GM11168 (cell line): Measurements from ENCODE around the gene MAGI2.
"Not testable (repeated sequence)": the region's sequence is repeated elsewhere in the genome, so short reads cannot be mapped to it uniquely, and the experiment has no call there.

Experiments
- in situ Hi-C: fragments of 300-500 bp; cut with MboI; formaldehyde crosslinking; loops from one replicate; pipeline ENCODE4 v1.12.0; 2022; ENCODE audit warnings: low sequenced_read_pairs; ENCODE audit not compliant: unreplicated experiment

The MAGI2 gene

DNA sequence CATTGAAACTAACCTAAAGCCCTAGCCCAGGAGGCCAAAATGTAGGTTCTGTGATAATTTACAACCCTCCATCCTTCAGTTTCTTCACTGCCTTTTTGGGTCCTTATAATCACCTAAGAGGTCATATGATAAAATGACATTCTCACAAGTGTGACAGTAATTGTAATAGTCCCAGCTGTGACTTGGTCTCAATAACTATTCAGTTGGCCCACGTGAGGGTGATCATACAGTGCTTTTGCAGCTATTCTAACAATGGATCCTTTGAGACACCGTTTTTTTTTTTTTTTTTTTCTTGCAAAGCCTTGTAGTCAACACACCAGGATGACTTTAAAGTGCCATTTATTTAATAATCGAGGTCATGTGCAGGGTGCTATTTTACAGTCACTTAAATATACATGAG, 894.9 kb downstream of the MAGI2 start:
- in situ Hi-C loops: no loop called here

DNA sequence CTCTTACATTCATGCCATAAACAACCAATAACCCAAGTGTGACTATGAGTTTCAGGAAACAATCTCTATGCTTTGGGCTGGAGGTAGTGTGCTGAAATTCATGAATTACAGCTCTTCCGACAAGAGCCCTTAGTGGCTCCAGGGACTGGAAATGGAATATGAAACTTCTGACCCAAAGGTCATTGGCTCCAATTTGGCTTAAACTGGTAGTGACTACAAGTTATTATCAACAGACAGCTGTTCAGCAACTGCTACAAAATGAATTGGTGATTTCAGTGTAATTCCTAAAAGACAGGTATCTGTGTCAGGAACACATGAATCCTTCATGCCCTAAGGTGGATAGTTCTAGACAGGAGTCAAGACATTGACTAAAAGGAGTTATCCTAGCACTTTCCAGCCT, 909.5 kb downstream of the MAGI2 start:
- in situ Hi-C loops: no loop called here

DNA sequence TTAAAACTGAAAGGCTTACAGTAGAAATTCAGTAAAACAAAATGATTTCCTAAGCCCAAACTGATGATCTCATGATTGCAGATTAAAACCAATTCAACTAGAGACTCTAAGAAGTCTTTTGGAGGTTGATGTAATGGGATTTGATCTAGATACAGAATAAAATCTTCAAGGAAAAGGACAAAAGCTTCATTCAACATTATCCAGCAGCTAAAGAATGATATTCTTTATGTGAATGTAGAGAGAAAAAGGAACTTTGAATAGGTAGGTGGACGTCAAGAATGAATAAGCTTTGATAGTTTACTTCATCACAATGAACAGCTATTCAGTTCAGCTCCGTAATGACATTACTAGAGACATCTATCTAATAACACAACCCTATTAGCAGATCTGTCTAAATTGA, 910.5 kb downstream of the MAGI2 start:
- in situ Hi-C loops: no loop called here

DNA sequence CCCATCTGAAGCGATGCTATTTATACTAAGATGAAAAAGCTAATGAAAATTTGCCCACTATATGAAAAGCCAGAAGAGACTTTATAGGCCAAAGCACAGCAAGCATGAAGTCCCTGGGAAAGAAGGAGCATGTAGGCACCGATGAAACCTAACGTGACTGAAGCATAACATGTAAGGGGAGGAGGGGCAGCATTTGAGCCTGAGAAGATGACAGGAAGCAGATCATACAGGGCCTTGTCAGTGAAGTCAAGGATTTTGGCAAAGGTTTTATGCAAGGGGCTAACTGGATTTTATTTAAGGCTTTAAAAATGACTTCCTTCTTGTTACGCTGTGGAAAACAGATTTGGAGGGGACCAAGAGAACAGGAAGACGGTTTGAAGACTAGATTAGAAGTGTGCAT, 910.9 kb downstream of the MAGI2 start:
- in situ Hi-C loops: no loop called here

DNA sequence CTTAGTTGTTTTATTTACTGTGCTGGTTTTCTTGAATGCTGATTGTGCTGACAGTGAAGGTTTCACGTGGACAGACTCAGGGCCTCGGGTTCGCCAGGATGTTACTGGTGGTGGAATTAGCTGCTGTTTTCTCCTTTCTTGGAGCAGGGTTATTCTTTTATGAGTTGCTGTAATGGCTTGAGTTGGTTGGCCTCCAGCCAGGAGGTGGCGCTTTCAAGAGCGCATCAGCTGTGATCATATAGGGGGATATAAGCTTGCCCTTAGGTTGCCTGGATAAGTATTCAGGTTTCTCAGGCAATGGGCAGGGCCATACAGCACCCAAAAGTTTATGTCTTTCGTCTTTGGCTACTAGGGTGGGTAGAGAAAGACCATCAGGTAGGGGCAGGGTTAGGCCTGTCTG, 913.6 kb downstream of the MAGI2 start:
- in situ Hi-C loops: no loop called here

DNA sequence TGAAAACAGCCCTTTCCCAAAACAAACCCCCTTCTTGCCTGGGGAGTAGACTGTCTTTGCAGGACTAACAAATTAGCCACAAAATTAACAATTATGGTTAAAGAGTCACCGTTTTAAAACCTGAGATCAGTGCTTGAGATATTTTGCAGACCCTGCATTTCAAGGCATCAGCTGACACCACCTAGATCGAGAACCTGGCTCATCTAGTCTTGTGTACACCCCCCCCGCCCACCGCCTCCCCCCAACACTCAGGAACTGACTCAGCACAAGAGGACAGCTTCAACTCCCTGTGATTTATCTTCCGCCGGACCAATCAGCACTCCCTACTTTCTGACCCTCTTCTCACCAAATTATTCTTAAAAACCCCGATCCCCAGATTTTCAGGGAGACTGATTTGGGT, 917.8 kb downstream of the MAGI2 start:
- in situ Hi-C loops: no loop called here

DNA sequence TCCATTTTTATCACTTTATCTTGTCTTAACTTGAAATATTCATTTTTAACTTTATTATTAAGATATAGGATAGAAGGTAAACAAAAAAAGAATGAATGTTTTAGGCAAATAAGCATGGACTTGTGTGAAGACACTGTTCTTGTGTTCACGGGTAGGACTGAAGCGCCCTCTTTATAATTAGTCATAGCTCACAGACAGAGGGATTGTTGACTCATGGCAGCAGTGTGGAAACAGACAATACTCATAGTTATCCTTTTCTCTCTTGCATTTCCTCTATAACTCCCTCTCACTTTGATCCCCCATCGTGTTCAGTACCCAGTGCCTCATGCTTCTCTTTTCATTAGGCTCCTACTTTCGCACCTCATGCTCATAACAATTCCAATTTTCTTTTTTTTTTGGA, 923.1 kb downstream of the MAGI2 start:
- in situ Hi-C loops: no loop called here

DNA sequence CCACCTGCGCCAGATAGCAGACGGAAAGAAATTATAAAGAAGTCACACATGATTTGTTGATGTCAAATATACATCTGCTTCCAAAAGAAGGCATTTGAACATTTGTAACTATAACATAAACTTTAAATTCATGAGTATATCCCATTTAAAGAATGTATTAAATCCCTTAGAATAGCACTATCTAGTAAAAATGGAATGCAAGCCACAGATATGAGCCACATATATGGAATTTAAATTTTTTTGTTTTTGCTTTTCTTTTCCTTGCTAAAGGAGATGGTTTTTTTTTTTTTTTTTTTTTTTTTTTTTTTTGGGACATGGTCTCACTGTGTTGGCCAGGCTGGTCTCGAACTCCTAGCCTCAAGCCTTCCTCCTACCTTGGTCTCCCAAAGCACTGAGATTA, 924.1 kb downstream of the MAGI2 start:
- in situ Hi-C loops: no loop called here

DNA sequence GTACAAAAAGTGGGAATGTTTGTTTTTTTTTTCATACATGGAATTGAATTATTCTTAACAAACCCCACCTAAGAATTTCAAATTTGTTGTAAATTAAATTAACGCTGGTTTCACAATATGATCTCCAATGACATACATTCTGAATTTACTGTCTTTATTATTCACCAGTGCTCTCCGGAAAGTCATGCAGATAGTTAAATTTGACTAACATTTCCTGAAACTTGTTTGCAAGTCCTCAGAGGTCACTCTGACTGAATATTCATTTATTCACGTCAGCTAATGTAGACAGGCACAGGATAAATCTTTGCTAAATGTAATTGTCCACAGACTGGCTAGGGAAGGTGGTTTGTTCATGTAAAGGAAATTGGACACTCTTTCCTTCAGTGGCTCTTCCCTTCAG, 924.5 kb downstream of the MAGI2 start:
- in situ Hi-C loops: no loop called here

DNA sequence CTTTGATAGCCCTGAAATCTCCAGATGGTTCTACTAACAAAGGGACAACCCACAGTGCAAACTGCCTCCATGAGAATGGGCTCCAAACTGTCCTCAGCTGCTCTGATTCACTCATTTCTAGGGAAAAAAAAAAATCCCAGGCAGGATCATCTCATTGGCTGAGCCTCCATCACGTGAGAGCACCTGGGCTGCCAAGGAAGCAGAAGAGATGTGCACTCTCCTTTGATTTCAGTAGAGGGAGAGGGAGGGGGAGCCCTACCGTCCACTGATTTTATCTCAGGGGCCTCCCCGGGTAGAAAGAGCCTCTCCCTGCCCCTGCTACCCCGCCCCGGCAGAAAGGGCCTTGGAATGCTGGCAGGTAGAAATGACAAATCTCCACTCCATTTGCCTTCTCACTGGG, 929.5 kb downstream of the MAGI2 start:
- in situ Hi-C loops: no loop called here

DNA sequence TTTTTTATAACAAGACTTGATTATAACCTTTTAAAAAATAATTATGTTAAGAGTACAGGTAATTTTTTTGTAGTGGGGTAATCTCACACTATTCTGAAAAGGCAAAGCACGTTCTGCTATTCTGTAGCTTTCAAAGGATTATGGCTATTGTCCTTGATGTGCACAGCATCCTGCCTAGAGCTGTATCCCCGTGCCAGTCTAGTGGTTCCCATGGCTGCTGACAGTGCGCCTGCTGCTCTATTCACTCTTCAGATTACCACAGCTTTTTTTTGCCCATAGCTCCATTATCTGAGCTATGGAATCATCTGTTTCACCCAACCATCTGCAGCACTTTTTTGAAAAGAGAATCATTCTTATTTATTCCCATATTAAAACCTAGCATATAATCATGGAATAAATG, 931.5 kb downstream of the MAGI2 start:
- in situ Hi-C loops: no loop called here

DNA sequence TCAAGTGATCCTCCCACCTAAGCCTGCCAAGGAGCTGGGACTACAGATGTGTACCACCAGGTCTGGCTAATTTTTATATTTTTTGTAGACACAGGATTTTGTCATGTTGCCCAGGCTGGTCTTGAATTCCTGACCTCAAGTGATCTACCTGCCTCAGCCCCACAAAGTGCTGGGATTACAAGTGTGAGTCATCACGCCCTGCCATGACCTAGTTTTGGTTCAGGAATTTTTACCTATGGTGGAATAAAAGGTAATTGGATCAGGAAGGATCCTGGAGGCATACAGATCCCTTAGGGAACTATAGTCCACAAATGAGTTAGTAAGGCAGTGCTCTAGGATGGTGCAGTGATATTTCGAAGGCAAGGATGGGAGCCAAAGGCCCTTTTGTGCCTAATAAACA, 937.0 kb downstream of the MAGI2 start:
- in situ Hi-C loops: no loop called here

DNA sequence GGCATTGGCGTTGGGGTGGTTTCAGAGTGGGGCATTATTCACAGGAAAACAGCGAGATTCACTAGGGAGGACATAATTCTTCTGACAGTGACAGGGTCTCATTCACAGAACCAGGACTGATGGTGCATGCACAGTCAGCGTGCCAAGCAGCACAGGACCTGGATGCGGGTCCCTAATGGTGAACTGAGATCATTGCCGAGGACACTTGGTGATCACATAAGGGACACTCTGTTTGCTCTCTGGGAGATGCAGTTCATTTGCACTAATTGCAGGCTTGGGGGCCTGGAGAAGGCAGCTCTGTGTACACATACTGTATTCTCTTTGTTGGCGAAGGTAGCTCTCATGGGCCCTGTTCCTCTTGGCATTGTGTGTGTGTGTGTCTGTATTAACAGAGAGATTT, 938.8 kb downstream of the MAGI2 start:
- in situ Hi-C loops: no loop called here

DNA sequence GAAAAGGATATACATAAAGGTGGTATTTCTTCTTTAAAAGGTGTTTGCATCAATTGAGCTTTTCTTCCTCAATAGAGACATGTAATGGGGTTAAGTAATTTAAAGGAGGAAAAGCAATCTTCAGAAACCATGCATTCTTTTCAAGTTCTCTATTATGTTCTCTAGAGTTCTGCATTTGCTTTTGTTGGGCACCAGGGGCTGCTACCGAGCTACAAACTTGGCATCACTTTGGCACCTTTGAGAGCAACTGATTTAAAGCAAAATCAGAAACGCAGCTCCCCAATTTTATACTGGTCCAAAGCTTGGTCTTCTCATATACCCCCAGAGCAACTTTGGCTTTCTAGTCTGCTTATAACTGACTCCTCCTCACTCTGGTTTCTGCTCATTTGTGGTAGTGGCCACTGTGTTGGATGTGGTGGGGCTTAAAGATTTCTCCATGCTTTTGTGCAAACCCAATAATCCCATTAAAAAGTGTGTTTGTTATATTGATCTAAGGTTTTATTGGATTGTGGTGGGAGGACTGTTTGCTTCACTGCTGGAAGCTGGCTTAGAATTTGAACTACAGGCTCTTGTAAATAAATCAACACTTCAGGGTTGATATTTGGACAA, 942.8 kb downstream of the MAGI2 start:
- in situ Hi-C loops: no loop called here

DNA sequence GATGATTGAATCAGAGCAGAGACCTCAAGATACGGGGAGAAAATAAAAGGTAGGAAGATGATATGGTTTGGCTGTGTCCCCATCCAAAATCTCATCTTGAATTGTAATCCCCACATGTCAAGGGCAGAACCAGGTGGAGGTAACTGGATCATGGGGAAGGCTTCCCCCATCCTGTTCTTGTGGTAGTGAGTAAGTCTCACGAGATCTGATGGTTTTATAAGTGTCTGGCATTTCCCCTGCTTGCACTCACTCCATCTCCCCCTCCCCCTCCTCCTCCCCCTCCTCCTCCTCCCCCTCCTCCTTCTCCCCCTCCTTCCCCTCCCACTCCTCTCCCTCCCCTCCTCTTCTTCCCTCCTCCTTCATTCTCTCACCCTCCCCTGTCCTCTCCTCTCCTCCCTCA, 950.2 kb downstream of the MAGI2 start:
- in situ Hi-C loops: not testable (repeated sequence)

DNA sequence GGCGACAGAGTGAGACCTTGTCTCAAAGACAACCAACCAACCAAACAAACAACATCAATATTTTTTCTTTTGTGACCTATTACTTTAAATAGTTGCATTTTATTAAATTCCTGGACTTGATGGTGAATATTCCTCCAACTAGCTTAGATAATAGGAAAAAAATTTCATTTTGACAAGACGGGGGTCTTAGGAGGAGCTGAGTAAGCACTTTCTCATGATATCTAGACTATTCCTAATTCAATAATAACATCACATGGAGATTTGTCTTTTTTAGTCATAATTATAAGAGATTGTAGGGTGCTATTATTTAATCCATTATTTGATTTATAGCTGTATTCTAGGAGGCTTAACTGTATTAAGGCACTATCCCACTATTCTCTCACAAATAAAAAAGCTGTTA, 952.4 kb downstream of the MAGI2 start:
- in situ Hi-C loops: no loop called here

DNA sequence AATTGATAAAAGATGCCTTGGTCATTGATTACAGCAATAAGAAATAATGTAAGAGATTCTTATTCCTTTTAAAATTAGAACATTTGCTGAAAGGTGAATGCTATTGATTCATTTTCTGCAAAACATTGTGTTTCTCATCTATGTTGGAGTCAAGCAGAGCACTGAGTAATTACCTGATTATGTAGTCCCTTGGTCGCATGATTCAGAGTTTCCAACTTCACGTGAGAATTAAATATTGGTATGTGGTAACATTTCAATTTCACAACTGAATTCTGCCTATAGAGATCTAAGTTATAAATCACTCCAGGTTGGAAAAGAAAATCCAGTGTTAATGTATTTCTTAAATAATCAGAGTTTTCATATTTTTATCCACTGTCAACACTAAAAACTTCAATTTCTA, 953.5 kb downstream of the MAGI2 start:
- in situ Hi-C loops: no loop called here

DNA sequence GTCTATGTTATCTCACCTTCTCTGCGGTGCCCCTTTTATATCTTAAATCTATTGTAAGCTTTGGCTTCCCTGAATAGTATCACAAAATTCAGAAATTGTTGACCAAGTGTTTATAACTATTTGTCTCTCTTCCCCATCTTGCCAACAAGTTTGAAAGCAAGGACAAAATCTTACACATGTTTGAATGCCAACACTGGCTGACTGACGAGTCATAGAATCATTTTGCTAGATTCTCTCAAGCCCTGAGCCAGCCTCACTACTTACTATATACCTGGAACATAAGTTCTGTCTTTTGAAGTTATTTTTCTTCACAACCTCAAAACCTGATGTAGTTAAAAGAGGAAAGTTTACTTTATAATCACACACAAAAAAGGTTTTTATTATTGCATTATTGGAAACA, 954.2 kb downstream of the MAGI2 start:
- in situ Hi-C loops: no loop called here

DNA sequence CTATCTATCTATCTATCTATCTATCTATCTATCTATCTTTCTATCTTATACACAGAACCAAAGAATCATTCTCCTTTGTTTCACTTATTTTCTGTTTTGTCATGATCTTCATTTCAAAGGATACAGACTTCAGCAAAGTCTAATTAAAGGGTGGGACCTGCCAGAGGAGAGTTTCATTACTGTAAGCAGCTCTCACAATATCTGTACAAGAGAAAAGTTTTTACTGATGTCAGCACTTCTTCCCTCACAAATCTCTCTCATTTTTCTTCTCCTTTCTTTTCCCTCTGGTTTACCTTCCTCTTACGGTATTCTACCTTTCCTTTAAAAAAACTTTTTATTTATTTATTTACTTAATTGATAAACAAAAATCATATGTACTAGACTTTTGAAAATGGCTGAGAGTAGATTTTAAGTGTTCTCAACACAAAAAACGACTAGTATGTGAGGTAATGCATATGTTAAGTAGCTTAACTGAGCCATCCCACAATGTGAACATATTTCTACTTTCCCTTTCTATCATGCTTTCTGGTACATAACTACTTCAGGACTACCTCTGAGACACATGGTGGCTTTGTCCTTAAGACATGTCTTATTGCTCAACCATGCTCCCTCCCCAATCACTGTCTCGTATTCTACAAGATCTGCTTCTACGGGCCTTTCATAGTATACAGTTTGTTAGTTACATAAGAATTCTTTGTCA, 955.6 kb downstream of the MAGI2 start:
- in situ Hi-C loops: no loop called here

DNA sequence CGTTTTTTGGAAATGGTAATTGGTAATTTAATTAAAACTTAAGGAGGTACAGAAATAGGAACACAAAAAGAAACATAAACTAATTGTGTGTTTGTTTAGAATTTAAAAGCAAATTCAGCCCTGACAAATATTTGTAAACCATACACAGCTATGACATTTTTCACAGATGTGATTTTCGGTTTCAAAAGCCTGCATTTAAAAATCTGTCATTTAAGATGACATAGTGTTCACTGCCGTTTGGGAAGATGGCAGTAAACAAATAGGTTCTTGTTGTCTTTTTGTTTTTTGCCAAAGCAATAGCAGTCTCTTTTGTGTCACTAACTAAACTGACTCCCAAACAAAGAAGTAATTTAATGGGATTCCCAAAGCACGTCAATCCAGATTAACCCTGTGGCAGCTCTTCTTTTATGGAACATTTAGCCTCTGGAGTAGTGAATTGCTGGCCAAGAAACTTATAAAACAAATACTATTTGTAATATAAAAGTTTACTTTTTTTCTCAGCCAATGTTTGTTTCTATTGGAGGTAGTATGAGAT, 957.3 kb downstream of the MAGI2 start:
- in situ Hi-C loops: no loop called here

DNA sequence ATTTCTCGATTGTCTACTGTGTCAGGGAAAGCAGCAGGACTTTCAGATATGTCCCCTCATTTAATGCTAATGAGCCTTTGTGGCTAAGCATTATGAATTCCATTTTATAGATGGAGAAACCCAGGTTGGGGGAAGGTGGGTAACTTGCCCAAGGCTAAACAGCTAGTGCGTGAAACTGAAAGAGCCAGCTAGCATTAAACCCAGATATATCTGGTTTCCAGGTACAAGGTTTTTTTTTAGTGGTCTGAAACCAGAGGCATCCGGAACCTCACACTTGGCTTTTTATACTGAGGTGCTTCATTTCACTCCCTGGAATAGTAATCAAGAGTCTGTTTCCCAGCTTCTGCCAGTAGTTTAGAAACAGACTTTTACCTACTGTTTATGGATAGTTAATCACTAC, 960.1 kb downstream of the MAGI2 start:
- in situ Hi-C loops: no loop called here

DNA sequence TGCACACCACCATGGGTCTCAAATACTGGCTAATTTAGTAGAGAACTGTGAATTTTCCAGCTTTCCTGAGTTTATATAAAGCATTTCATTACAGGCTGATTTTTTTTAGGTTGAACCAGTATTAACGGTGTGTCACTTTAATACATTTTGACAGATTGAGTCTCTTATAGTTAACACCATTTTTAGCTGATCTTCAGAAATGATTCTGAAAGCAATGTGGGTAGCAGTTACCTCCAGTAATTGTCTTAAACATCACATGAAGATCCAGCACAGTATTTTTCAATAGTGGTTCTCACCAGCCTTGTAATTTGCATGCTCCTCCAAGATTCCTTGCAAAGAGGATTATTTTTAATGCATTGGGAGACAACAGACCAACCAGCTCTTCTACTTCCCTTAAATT, 961.3 kb downstream of the MAGI2 start:
- in situ Hi-C loops: no loop called here
